GM18505 (cell line): ENCODE measurements around the gene MFAP4.

ENCODE experiments used
- ATAC-seq: cut with Tn5 transposase; IDR thresholded peaks from one replicate; pipeline ENCODE4 v1.9.1; 2021; ENCODE audit not compliant: unreplicated experiment
- POLR2A ChIP-seq: IDR thresholded peaks from 4 replicates; pipeline ENCODE4 v1.6.1; 2011; ENCODE audit warnings: borderline replicate concordance; ENCODE audit not compliant: insufficient read depth, insufficient read length; ENCODE audit errors: extremely low read depth

Gene MFAP4

GRCh38 chr17:19378416-19379360 is 8.3 kb downstream of the MFAP4 start, which contains the start of gene MAPK7:
Gene MAPK7 (plus strand): TSS chr17:19378498. CDS start chr17:19378901, 403 bp downstream.
- no peak for TF ChIP-seq POLR2A
- peak; percentile 8 for ATAC-seq

GRCh38 chr17:19377602-19378415 is 9.2 kb downstream of the MFAP4 start:
- ATAC-seq, result peak; percentile 90
- TF ChIP-seq POLR2A, result peak; percentile 84

- ATAC-seq, result no peak
- TF ChIP-seq POLR2A, result no peak
Observed at GRCh38 chr17:19376811-19377210, 10.2 kb downstream of the MFAP4 start.

GRCh38 chr17:19375732-19376131 is 11.3 kb downstream of the MFAP4 start:
- no peak for TF ChIP-seq POLR2A

GRCh38 chr17:19374136-19374535 is 12.9 kb downstream of the MFAP4 start:
- ATAC-seq, result no peak
- no peak for TF ChIP-seq POLR2A

More at GRCh38 chr17:19375732-19376131, 11.3 kb downstream of the MFAP4 start:
- no peak for ATAC-seq

GRCh38 chr17:19372866-19373504 is 14.0 kb downstream of the MFAP4 start:
- no peak for ATAC-seq
- no peak for TF ChIP-seq POLR2A

- ATAC-seq, result no peak
- TF ChIP-seq POLR2A, result no peak
Observed at GRCh38 chr17:19372439-19372838, 14.6 kb downstream of the MFAP4 start.

GRCh38 chr17:19372011-19372370 is 15.0 kb downstream of the MFAP4 start:
- TF ChIP-seq POLR2A, result no peak
- ATAC-seq, result no peak

GRCh38 chr17:19371259-19372010 is 15.6 kb downstream of the MFAP4 start:
- no peak for ATAC-seq
- TF ChIP-seq POLR2A, result no peak

- no peak for ATAC-seq
Observed at GRCh38 chr17:19370493-19370960, 16.5 kb downstream of the MFAP4 start.

GRCh38 chr17:19369846-19370492 is 17.0 kb downstream of the MFAP4 start:
- no peak for TF ChIP-seq POLR2A
- ATAC-seq, result no peak

More at GRCh38 chr17:19370493-19370960, 16.5 kb downstream of the MFAP4 start:
- no peak for TF ChIP-seq POLR2A
